Activated CD4-positive, CD25-positive, alpha-beta regulatory T cell (primary cell): Measurements from ENCODE around the gene IL3.

Experiments
- DNase-seq, 4 experiments: peaks; one replicate each; lab custom pipeline; 2025; lab: John Stamatoyannopoulos, UW

IL3 gene

DNA sequence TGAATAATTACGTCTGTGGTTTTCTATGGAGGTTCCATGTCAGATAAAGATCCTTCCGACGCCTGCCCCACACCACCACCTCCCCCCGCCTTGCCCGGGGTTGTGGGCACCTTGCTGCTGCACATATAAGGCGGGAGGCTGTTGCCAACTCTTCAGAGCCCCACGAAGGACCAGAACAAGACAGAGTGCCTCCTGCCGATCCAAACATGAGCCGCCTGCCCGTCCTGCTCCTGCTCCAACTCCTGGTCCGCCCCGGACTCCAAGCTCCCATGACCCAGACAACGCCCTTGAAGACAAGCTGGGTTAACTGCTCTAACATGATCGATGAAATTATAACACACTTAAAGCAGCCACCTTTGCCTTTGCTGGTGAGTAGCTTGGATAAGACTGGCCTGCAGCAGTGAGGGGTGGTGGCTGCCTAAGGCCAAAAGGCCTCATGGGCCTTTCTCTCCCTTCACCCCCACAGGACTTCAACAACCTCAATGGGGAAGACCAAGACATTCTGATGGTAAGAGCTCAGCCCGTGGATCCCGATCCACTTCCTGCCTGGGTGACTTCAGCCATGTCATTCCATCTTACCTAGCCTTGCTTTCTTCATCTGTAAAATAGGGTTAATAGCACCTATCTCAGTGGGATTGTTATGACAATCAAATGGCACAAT lies at the start of gene IL3:
Gene IL3 (plus strand): TSS at position 155 of the 661 bp plus-strand sequence. CDS start 52 bp downstream, at position 207.
- no peak for DNase-seq

DNA sequence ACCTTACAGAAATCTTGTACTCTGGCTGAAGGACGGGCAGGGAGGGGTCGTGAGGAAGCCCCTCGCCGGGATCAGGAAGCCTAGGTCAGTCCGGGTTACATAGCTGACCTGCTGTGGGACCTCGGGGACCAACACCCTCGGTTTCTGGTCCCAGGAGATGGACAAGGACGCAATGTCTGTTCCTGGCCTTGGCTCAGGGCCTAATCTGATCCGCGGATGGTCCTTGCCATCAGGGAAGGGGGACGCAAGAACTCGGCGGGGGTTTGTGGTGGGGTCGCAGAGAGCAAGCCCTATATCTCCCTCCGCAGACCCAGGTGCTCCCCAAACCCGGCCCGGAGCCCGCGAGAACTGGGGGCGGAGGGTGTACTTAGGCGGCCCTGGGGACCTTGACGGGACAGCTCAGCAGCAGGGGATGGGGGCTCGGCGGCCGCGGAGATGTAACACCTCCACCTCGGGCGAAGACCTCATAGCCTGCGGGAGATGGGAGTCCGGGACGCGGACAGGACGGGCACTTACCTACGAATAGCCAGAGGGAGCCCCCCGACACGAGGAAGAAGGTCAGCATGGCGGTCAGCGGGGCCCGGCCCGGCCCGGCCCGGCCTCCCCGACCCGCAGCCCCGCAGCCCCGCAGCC lies 49.4 kb upstream of the IL3 start:
- DNase-seq = no peak

DNA sequence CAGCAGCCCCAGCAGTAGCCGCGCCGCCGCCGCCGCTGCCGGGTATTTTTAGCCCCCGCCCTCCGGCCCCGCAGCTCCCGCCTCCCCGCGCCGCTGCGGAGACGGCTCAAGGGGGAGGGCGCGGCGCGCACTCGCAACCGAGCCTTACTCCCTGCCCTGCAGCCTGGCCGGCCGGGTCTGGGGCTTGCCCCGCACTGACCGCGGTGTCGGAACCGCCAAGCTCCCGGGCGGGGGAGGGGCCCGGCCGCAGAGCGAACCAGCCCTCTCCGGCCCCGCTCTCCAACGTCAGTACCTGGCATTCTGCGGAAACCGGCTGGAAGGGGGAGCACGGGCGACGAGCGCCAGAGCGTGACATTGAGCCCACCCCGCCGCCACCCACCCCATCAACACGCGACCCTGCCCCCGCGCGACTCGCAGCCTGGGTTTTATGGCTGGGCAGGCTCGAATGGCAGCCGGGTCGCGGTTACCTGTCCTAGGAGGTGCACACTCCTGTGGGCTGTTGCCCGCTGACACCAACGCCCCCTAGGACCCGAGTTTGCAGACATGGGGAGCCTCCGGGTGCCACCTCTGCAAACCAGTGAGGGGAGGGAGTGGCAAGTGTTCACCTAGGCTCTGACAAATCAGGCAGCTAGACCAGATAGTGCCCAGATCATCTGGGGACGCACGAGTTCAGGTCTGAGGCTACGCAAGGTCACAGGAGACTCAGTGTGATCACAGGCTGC lies 48.7 kb upstream of the IL3 start, which contains the start of gene ACSL6:
Gene ACSL6 (minus strand): TSS at position 37 of the 722 bp plus-strand sequence. CDS start 105 bp downstream, outside the sequence.
- peak in 2 of 4 experiments; percentile 12 to 23 for DNase-seq

DNA sequence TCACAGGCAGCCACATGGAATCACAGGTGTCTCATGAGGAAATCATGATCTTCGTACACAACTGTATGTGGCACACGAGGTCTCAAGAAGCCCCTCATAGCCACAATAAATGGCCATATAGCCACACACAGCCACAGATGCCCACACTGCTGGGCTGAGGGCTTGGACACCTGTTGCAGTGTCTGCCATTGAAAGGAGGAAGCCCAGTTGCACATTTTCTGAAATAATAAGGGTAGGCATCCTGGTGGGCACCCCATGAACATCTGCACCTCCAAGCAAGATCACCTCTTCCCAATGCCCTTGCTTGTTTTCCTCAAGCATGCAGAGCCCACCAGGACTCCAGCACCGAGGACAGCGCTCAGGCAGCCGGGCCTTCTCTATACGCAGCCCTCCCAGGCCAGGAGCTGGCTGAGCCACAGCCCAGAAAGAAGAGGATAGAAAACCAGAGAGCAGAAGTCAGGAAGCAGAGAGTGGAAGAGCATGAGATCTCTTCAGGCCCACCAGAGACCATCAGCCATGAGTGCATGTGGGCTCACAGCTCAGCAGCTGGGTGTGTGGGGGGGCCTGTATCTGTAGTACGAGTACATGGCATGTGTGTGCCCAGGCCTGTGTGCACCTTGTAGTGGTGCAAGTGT lies 48.0 kb upstream of the IL3 start:
- DNase-seq = no peak

GRCh38 chr5:132013006-132013689 lies 47.3 kb upstream of the IL3 start:
- DNase-seq = no peak

- no peak for DNase-seq
Observed at GRCh38 chr5:132013711-132014110, 46.7 kb upstream of the IL3 start.

GRCh38 chr5:132016721-132017250 lies 43.7 kb upstream of the IL3 start:
- no peak for DNase-seq

GRCh38 chr5:132017316-132017715 lies 43.1 kb upstream of the IL3 start:
- DNase-seq = no peak

- no peak for DNase-seq
Observed at GRCh38 chr5:132017738-132018625, 42.5 kb upstream of the IL3 start.

DNA sequence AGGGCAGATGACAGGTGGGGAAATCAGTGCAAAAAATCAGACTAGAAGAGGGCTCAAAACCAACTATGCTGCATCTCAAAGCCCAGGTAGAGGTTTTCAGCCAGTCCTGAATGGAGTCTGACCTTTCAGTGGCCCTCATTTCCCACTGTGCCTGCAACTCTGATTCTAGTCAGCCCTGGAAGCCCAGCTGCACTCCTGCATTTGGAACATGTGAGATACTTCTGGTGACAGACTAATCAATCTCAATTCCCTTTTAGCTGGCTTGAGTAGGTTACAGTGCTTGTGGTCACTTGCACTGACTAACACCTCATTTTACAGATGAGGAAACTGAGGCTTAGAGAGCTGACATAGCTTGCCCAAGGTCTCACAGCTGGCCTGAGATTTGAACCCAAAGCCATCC lies 41.1 kb upstream of the IL3 start:
- no peak for DNase-seq

GRCh38 chr5:132019857-132020555 lies 40.4 kb upstream of the IL3 start:
- DNase-seq = peak in 3 of 4 experiments; percentile 28 to 32 (median 29)

GRCh38 chr5:132020568-132021339 lies 39.7 kb upstream of the IL3 start:
- DNase-seq = no peak

- no peak for DNase-seq
Observed at GRCh38 chr5:132021654-132022053, 38.8 kb upstream of the IL3 start.

- DNase-seq = no peak
Observed at GRCh38 chr5:132022737-132023136, 37.7 kb upstream of the IL3 start.

- no peak for DNase-seq
Observed at GRCh38 chr5:132023258-132024116, 37.0 kb upstream of the IL3 start.

DNA sequence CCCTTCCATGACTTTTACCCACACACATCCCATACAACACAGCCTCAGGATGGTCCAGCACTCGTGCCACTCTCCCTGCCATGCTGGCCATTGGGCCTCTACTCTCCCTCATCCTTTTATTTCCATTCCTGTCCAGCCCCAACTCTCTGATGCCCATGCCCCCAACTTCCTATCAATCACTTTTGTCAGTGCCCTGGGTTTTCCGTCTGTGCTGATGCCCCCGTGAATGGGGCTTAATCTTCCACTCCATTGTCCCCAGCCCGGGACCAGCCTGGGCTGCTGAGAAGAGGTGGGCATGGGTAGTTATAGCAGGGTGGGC lies 36.4 kb upstream of the IL3 start:
- DNase-seq = no peak

DNA sequence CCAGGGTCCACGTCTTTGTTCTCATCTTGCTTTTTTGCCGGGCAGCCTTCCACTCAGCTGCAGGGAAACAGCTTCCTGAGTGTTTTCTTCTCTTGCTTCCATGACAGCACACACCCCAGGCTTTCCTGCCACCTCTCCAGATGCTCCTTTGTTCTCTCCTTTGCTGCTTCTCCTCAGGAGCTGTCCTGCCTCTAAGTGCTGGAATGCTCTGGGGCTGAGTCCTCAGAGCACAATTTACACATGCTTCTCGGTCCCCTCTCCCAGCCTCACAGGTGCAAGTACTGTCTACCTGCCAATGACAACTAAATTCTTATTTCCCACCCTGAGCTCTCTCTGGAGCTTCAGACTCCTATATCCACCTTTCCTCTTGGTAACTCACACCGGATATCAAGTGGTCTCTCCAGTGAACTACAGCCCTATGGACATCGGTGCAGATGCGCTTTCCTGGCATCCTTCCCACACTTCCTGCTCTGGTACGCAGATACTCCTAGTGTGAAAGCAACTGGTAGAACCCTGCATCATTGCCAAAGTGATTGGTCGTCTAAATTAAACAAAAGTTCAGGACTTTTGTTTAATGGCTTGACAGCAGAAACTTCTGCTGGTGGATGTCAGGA lies 35.6 kb upstream of the IL3 start:
- DNase-seq = no peak

- DNase-seq = no peak
Observed at GRCh38 chr5:132025403-132025971, 35.0 kb upstream of the IL3 start.
